ENCODE data around the gene DCC.

DNA sequence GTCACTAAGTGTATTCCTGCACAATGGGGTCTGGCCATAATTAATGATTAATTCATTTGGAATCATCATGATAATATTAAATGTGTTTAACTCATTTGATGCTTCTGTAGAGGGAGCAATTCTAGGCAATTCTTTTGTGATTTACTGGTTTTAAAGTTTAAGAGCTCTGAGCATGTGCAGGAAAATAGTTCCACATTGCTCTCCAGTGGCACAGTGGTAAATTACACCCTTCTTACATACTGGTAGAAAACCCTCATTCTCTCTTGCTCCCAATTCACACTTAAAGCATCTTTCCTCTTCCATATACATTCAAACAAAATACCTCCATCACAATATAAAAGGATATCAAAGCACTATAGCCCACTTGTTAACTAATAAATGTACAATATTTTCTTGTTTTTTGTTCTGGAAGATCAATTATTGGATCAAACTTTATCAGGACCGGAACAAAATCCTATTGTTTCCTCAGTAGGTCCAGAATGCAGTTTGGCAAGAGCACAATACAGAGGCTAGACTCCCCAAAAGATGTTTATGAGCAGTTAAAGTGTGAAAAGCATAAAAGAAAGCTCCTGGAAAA is 1040.2 kb downstream of the DCC start:
- TF ChIP-seq, protein P1, sequence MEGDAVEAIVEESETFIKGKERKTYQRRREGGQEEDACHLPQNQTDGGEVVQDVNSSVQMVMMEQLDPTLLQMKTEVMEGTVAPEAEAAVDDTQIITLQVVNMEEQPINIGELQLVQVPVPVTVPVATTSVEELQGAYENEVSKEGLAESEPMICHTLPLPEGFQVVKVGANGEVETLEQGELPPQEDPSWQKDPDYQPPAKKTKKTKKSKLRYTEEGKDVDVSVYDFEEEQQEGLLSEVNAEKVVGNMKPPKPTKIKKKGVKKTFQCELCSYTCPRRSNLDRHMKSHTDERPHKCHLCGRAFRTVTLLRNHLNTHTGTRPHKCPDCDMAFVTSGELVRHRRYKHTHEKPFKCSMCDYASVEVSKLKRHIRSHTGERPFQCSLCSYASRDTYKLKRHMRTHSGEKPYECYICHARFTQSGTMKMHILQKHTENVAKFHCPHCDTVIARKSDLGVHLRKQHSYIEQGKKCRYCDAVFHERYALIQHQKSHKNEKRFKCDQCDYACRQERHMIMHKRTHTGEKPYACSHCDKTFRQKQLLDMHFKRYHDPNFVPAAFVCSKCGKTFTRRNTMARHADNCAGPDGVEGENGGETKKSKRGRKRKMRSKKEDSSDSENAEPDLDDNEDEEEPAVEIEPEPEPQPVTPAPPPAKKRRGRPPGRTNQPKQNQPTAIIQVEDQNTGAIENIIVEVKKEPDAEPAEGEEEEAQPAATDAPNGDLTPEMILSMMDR (conservative IDR thresholded peaks at IDR 0.05), result peak; percentile 79
- no peak for TF ChIP-seq ZFX (IDR thresholded peaks at IDR 0.05)

All from C4-2B (cell line).